CD4-positive, alpha-beta T cell (primary cell): ENCODE data around the gene TFEC. TPM values are rescaled to one million over a fixed set of nuclear protein-coding genes. Genes with fewer than 3 reads are reported as not detected.

ENCODE experiments used
- ATAC-seq: fragments of 200-7000 bp; cut with Tn5 transposase; one replicate; pipeline ENCODE4 v1.10.0; 2022; ENCODE audit warnings: mild to moderate bottlenecking; ENCODE audit not compliant: poor library complexity
- CTCF ChIA-PET: fragments of 350-600 bp; sonication (Branson Sonifier 250); formaldehyde crosslinking; loops from one replicate; lab custom pipeline; 2021; ENCODE audit warnings: antibody characterized with exemption, inconsistent platforms; lab: Charles Lee
- POLR2A ChIA-PET: fragments of 350-600 bp; sonication (Branson Sonifier 250); formaldehyde crosslinking; loops from one replicate; lab custom pipeline; 2021; ENCODE audit warnings: antibody characterized with exemption, inconsistent platforms; lab: Charles Lee
- DNase-seq, 14 experiments: peaks; one replicate each; pipeline ENCODE4 v3.0.0-alpha.2; 2013 to 2020; ENCODE audit warnings: mixed read lengths in 2 of 14
- H3K27ac ChIP-seq, 2 donors: one replicate each; pipeline versions ENCODE4 v1.5.1 to v1.7.0; 2013; ENCODE audit warnings: low read length in 2 of 2, low read depth in 1 of 2, mild to moderate bottlenecking in 1 of 2
- H3K27me3 ChIP-seq, 2 experiments: 1 replicate in 1 of 2; 2 replicates in 1 of 2; pipeline versions ENCODE4 v1.6.1 to v1.7.0; 2013; ENCODE audit warnings: low read length in 2 of 2, control low read depth in 1 of 2, mild to moderate bottlenecking in 1 of 2, moderate library complexity in 1 of 2; ENCODE audit not compliant: insufficient read depth in 2 of 2, control insufficient read depth in 1 of 2
- H3K36me3 ChIP-seq: one replicate; pipeline ENCODE4 v1.6.1; 2013; ENCODE audit warnings: low read length, control low read depth; ENCODE audit not compliant: insufficient read depth
- H3K4me1 ChIP-seq: one replicate; pipeline ENCODE4 v1.6.1; 2013; ENCODE audit warnings: low read length, control low read depth; ENCODE audit not compliant: insufficient read depth
- H3K4me3 ChIP-seq: one replicate; pipeline ENCODE4 v1.5.1; 2013; ENCODE audit warnings: mild to moderate bottlenecking, low read length, moderate library complexity
- H3K9me3 ChIP-seq, 2 experiments: 1 replicate in 1 of 2; 2 replicates in 1 of 2; pipeline versions ENCODE4 v1.6.1 to v1.7.0; 2013; ENCODE audit warnings: low read length in 2 of 2, mild to moderate bottlenecking in 2 of 2, control low read depth in 1 of 2, moderate library complexity in 1 of 2; ENCODE audit not compliant: control insufficient read depth in 1 of 2, insufficient read depth in 1 of 2
- H3K27ac Mint-ChIP-seq: one replicate; pipeline ENCODE4 v1.8.0; 2020; ENCODE audit warnings: mixed read lengths
- H3K27me3 Mint-ChIP-seq: one replicate; pipeline ENCODE4 v1.8.0; 2021; ENCODE audit warnings: mixed read lengths
- H3K36me3 Mint-ChIP-seq: one replicate; pipeline ENCODE4 v1.8.0; 2021; ENCODE audit warnings: low read depth, mixed read lengths
- H3K4me1 Mint-ChIP-seq: one replicate; pipeline ENCODE4 v1.8.0; 2021; ENCODE audit warnings: low read depth, mixed read lengths
- H3K4me3 Mint-ChIP-seq: one replicate; pipeline ENCODE4 v1.8.0; 2020; ENCODE audit warnings: mild to moderate bottlenecking, mixed read lengths
- H3K9me3 Mint-ChIP-seq: one replicate; pipeline ENCODE4 v1.8.0; 2020; ENCODE audit warnings: mixed read lengths
- CTCF ChIP-seq: fragments of 200-600 bp; IDR thresholded peaks from one replicate; pipeline ENCODE4 v1.8.0; 2022; ENCODE audit warnings: antibody characterized with exemption, mild to moderate bottlenecking
- intact Hi-C, 2 experiments: fragments of 100-400 bp; cut with DNase I in 1 of 2; cut with micrococcal nuclease in 1 of 2; formaldehyde crosslinking; loops; one replicate each; pipeline versions ENCODE4 v1.15.1 to v1.9.0; 2023 to 2025; cut with DNase I, micrococcal nuclease
- total RNA-seq, 174 experiments: library from RNA in 2 of 174; stranded (reverse) in 2 of 174; gene quantifications; one replicate each; pipeline ENCODE4 v1.2.3 and lab custom pipeline; 2021 to 2026

Gene TFEC
- total RNA-seq, 2 experiments from 2014 or later: not detected

GRCh38 chr7:115976651-115977050 is 53.9 kb downstream of the TFEC start:
- Mint-ChIP-seq H3K9me3 (no peaks in the 10 kb centered on the region), H3K27ac (no peak overlapping the region), H3K4me1 (no peaks in the 10 kb centered on the region), H3K27me3 (no peaks in the 10 kb centered on the region), H3K36me3 (no peaks in the 10 kb centered on the region), H3K4me3 (no peak overlapping the region)
- H3K4me3 ChIP-seq: no peak overlapping the region
- H3K27me3 ChIP-seq: no peaks in the 10 kb centered on the region
- H3K9me3 ChIP-seq: no peaks in the 10 kb centered on the region
- TF ChIP-seq CTCF: no peak
- intact Hi-C loops: no loop called here
- H3K36me3 ChIP-seq: no peaks in the 10 kb centered on the region
- DNase-seq (no peak), ATAC-seq (no peak)
- ChIA-PET POLR2A (no interaction called here), CTCF (no interaction called here)
- H3K27ac ChIP-seq: no peak overlapping the region
- H3K4me1 ChIP-seq: no peaks in the 10 kb centered on the region

DNA sequence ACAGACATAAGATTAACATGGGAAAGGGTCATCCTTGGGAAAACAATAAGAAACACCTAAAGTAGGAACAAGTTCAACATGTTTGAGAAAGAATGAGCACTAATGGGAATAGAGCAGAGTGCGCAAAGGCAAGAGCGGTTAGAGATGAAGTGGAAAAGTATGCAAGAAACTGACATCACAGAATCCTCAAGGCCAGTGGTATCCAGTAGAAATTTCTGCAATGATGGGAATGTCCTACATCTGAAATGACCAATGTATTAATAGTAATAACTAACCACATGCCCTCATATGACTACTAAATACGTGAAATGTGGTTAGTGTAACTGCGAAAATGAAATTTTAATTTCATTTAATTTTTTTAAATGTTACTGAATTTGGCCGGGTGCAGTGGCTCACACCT is 54.8 kb downstream of the TFEC start:
- ATAC-seq (no peak), DNase-seq (no peak)
- Histone ChIP-seq H3K4me1 (no peaks in the 10 kb centered on the region), H3K27ac (no peak overlapping the region), H3K27me3 (no peaks in the 10 kb centered on the region), H3K9me3 (no peaks in the 10 kb centered on the region), H3K36me3 (no peaks in the 10 kb centered on the region), H3K4me3 (no peak overlapping the region)
- Mint-ChIP-seq H3K9me3 (no peaks in the 10 kb centered on the region), H3K4me3 (no peak overlapping the region), H3K27me3 (no peaks in the 10 kb centered on the region), H3K4me1 (no peaks in the 10 kb centered on the region), H3K36me3 (no peaks in the 10 kb centered on the region), H3K27ac (no peak overlapping the region)
- ChIA-PET POLR2A (no interaction called here), CTCF (no interaction called here)
- intact Hi-C loops: no loop called here
- TF ChIP-seq CTCF: no peak

- no peaks in the 10 kb centered on the region for H3K27me3 Mint-ChIP-seq
Measured at GRCh38 chr7:115973406-115973805, 57.2 kb downstream of the TFEC start.

More at GRCh38 chr7:115973406-115973805, 57.2 kb downstream of the TFEC start:
- no peak for TF ChIP-seq CTCF
- Histone ChIP-seq H3K9me3 (no peaks in the 10 kb centered on the region), H3K4me1 (no peaks in the 10 kb centered on the region), H3K4me3 (no peak overlapping the region), H3K27ac (no peak overlapping the region), H3K36me3 (no peaks in the 10 kb centered on the region), H3K27me3 (no peaks in the 10 kb centered on the region)
- H3K9me3 Mint-ChIP-seq: no peaks in the 10 kb centered on the region
- CTCF ChIA-PET: no interaction called here
- ATAC-seq (no peak), DNase-seq (no peak)
- intact Hi-C loops: no loop called here
- H3K4me1 Mint-ChIP-seq: no peaks in the 10 kb centered on the region
- no peak overlapping the region for H3K4me3 Mint-ChIP-seq
- no peak overlapping the region for H3K27ac Mint-ChIP-seq
- H3K36me3 Mint-ChIP-seq: no peaks in the 10 kb centered on the region
- POLR2A ChIA-PET: interaction anchor here (0.6 kb wide), 1 partner anchor 156 kb away, joined by 3 read pairs; no protein-coding TSS in a partner anchor
